HUES6 (cell line): ENCODE results near the gene TOMM22.

Experiments
- H3K27ac ChIP-seq: 2 replicates; pipeline ENCODE4 v1.7.0; 2013; ENCODE audit warnings: low read depth, mild to moderate bottlenecking, low read length, inconsistent platforms
- H3K27me3 ChIP-seq: 2 replicates; pipeline ENCODE4 v1.6.1; 2013; ENCODE audit warnings: low read length; ENCODE audit not compliant: control insufficient read depth, insufficient read depth
- H3K36me3 ChIP-seq: 2 replicates; pipeline ENCODE4 v1.6.1; 2013; ENCODE audit warnings: low read length; ENCODE audit not compliant: control insufficient read depth, insufficient read depth
- H3K4me1 ChIP-seq: 2 replicates; pipeline ENCODE4 v1.6.1; 2013; ENCODE audit warnings: low read length; ENCODE audit not compliant: control insufficient read depth, insufficient read depth
- H3K4me3 ChIP-seq: 2 replicates; pipeline ENCODE4 v1.5.1; 2013; ENCODE audit warnings: low read depth, low read length
- H3K9ac ChIP-seq: one replicate; pipeline ENCODE4 v1.6.1; 2013; ENCODE audit warnings: mild to moderate bottlenecking, low read length
- H3K9me3 ChIP-seq: 2 replicates; pipeline ENCODE4 v1.6.1; 2013; ENCODE audit warnings: low read depth, low read length; ENCODE audit not compliant: control insufficient read depth, insufficient read depth

Gene TOMM22

GRCh38 chr22:38727530-38728451 is 46.0 kb downstream of the TOMM22 start:
- Histone ChIP-seq H3K9me3 (no peaks in the 10 kb centered on the region), H3K9ac (no peak overlapping the region), H3K4me1 (no peaks in the 10 kb centered on the region), H3K4me3 (no peak overlapping the region), H3K36me3 (peaks cover 96% of the 10 kb centered on the region), H3K27me3 (no peaks in the 10 kb centered on the region), H3K27ac (no peak overlapping the region)

GRCh38 chr22:38728871-38729796 is 47.4 kb downstream of the TOMM22 start:
- no peak overlapping the region for H3K27ac ChIP-seq
- H3K36me3 ChIP-seq = peaks cover 95% of the 10 kb centered on the region
- no peaks in the 10 kb centered on the region for H3K27me3 ChIP-seq
- H3K9ac ChIP-seq = no peak overlapping the region
- H3K9me3 ChIP-seq = no peaks in the 10 kb centered on the region
- H3K4me1 ChIP-seq = no peaks in the 10 kb centered on the region
- H3K4me3 ChIP-seq = no peak overlapping the region

- peaks cover 94% of the 10 kb centered on the region for H3K36me3 ChIP-seq
- no peaks in the 10 kb centered on the region for H3K27me3 ChIP-seq
- H3K9me3 ChIP-seq = no peaks in the 10 kb centered on the region
- no peaks in the 10 kb centered on the region for H3K4me1 ChIP-seq
- H3K9ac ChIP-seq = no peak overlapping the region
- H3K27ac ChIP-seq = no peak overlapping the region
- no peak overlapping the region for H3K4me3 ChIP-seq
Observed at GRCh38 chr22:38729946-38730345, 48.2 kb downstream of the TOMM22 start.

DNA sequence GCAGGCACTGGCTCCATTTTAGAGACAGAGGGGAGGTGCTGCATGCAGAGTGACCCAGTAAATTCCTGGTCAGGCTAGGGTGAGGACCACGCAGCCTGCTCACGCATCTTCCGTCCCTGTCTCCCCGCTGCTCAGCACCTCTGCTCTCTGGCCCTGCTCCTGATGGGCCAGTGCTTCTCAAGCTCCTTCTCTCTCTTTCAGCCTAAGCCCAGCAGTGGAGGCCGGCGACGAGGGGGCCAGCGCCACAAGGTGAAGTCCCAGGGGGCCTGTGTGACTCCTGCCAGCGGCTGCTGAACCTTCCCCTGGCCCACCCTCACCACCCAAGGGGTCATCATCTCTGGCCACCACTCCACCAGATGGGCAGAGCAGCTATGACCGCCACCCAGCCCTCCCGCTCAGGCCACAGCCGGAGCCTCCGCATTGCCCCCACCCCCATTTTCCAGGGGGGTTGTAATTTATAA is 48.7 kb downstream of the TOMM22 start:
- no peak overlapping the region for H3K9ac ChIP-seq

GRCh38 chr22:38731703-38732161 is 50.0 kb downstream of the TOMM22 start:
- Histone ChIP-seq H3K4me3 (no peak overlapping the region), H3K27ac (no peak overlapping the region), H3K36me3 (peaks cover 92% of the 10 kb centered on the region), H3K9ac (no peak overlapping the region), H3K4me1 (no peaks in the 10 kb centered on the region), H3K9me3 (no peaks in the 10 kb centered on the region), H3K27me3 (no peaks in the 10 kb centered on the region)

More for the DNA sequence above, 48.7 kb downstream of the TOMM22 start:
- Histone ChIP-seq H3K4me3 (no peak overlapping the region), H3K36me3 (peaks cover 92% of the 10 kb centered on the region), H3K9me3 (no peaks in the 10 kb centered on the region), H3K4me1 (no peaks in the 10 kb centered on the region), H3K27ac (no peak overlapping the region), H3K27me3 (no peaks in the 10 kb centered on the region)

DNA sequence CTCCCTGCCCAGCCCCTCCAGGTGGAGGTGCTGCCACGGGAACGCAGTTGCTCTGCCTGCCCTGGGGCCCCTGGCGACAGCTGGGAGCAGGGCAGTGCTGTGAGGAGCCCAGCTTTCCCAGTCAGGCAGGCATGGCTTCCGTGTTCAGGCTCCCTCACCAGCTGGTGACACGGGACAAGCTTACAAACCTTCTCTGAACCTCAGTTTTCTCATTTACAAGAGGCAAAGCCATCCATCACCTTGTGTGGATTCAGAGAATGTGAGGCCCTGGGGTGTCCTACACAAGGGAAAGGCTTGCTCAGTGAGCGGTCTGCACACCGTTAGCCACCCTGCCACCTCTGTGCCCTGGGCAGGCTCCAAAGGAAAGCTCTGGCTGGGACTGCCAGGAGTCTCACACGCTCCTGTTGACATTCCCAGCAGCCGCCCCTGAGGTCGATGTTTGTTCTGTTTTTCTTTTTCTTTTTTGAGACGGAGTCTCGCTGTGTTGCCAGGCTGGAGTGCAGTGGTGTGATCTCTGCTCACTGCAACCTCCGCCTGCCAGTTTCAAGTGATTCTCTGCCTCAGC is 50.6 kb downstream of the TOMM22 start:
- H3K4me3 ChIP-seq = no peak overlapping the region
- H3K9me3 ChIP-seq = no peaks in the 10 kb centered on the region
- no peak overlapping the region for H3K9ac ChIP-seq
- H3K27me3 ChIP-seq = no peaks in the 10 kb centered on the region
- H3K27ac ChIP-seq = no peak overlapping the region
- H3K36me3 ChIP-seq = peaks cover 91% of the 10 kb centered on the region
- H3K4me1 ChIP-seq = no peaks in the 10 kb centered on the region

- Histone ChIP-seq H3K9me3 (no peaks in the 10 kb centered on the region), H3K4me3 (no peak overlapping the region), H3K27ac (no peak overlapping the region), H3K4me1 (no peaks in the 10 kb centered on the region), H3K9ac (no peak overlapping the region), H3K27me3 (no peaks in the 10 kb centered on the region), H3K36me3 (peaks cover 91% of the 10 kb centered on the region)
Observed at GRCh38 chr22:38733329-38733723, 51.6 kb downstream of the TOMM22 start.

DNA sequence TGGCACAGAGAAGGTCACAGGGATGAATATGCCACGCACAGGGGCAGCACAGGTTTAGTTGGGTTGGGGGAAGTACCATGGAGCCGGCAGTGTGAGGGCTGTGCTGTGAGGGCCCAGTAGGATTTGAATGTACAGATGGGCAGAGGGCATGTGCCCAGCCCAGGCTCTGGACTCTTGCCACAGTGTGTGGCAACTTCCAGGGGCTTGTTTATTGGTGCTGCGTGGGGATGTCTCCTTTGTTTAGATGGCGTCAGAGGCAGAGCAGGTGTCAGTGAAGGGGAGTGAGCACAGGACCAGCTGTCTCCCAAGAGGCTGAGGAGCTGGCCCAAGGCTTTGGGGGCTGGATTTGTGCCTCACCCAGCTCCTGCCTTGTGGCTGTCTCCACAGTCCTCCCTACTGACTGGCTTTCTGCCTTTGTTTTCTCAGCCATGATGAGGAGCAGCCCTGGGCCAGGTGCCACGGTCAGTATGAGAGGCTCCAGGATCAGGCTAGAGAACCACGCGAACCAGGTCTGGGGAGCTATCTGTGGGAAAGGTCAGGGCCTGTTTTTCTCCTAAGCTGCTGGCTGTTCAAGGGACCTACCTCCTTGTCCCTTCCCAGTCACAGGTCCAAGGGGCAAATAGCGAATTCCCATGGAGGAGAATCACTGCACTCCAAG is 52.1 kb downstream of the TOMM22 start:
- no peak overlapping the region for H3K27ac ChIP-seq
- H3K4me1 ChIP-seq = no peaks in the 10 kb centered on the region
- H3K9ac ChIP-seq = no peak overlapping the region
- no peaks in the 10 kb centered on the region for H3K9me3 ChIP-seq
- H3K27me3 ChIP-seq = no peaks in the 10 kb centered on the region
- H3K4me3 ChIP-seq = no peak overlapping the region
- H3K36me3 ChIP-seq = peaks cover 91% of the 10 kb centered on the region

DNA sequence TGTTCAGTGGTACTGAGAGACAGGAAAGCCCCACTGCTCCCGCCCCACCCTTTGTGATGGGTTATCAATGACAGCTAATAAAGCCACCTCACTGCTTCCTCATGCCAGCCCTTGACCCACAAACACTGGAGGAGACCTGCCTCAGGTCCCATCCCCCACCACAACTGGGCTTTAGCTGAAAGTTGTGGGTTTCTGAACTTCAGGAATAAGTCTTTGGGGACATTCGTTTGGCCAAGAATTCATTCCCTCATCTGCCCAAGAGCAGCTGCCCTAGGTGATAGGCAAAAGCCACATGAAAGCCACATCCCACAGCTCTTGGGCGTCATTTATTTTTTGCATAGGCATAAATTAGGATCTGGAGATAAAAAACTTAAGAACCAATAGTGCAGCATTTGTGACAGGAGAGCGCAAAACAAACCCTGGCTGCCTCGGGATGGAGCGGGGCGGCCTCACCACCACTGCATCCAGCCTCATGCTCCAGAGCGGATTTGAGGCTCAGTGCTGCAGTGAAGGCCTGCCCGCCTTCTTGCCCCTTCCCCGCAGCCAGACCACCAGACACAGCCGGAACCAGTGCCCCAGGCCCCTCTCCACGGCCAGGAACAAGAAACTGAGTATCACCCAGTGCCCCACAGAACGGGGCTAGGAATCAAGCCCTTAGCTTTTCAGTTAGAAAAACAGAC is 52.8 kb downstream of the TOMM22 start:
- H3K36me3 ChIP-seq = peaks cover 91% of the 10 kb centered on the region
- H3K9me3 ChIP-seq = no peaks in the 10 kb centered on the region
- H3K4me1 ChIP-seq = no peaks in the 10 kb centered on the region
- no peaks in the 10 kb centered on the region for H3K27me3 ChIP-seq
- H3K9ac ChIP-seq = no peak overlapping the region
- H3K27ac ChIP-seq = no peak overlapping the region
- no peak overlapping the region for H3K4me3 ChIP-seq
